HG03575 (cell line): Measurements from ENCODE around the gene P2RY8.
"Not testable (repeated sequence)": the region's sequence is repeated elsewhere in the genome, so short reads cannot be mapped to it uniquely, and the experiment has no call there.

ENCODE experiments used
- ATAC-seq: cut with Tn5 transposase; IDR thresholded peaks from one replicate; pipeline ENCODE4 v1.9.1; 2021; ENCODE audit not compliant: unreplicated experiment, insufficient number of reproducible peaks, low FRiP score; ENCODE audit errors: extremely low read depth

P2RY8 gene, protein sequence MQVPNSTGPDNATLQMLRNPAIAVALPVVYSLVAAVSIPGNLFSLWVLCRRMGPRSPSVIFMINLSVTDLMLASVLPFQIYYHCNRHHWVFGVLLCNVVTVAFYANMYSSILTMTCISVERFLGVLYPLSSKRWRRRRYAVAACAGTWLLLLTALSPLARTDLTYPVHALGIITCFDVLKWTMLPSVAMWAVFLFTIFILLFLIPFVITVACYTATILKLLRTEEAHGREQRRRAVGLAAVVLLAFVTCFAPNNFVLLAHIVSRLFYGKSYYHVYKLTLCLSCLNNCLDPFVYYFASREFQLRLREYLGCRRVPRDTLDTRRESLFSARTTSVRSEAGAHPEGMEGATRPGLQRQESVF

GRCh38 chrX:1537031-1537715 lies at the start of gene P2RY8:
P2RY8 (minus strand) TSS chrX:1537185; CDS start chrX:1466558, 70,627 bp downstream.
- ATAC-seq: peak; percentile 33

DNA sequence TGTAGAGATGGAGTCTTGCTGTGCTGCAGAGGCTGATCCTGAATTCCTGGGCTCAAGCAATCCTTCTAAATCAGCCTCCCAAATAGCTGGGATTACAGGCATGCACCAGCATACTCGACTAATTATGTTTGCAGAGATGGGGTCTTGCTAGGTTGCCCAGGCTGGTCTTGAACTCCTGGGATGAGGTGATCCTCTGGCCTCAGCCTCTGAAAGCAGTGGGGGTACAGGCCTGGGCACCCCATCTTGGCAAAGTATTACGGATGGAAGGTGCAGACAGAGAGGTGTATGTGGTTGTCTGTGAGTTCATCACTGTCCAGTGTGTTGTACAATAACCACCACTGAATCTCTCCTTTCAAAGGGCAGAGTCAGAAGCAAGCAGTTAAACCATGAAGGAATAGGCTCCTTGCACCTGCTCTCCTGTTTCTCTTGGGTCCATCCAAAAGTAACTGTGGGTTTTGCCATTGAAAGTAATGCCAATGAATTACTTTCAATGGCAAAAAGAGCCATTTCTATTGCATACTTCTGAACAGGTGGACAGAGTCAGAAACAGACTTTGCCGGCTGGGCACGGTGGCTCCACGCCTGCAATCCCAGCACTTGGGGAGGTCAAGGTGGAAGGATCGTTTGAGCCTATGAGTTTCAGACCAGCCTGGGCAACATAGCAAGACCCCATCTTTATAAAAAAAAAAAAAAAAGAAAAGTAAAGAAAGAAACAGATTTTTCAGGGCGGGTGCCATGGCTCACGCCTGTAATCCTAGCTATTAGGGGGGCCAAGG lies 47.4 kb upstream of the P2RY8 start:
- no peak for ATAC-seq

DNA sequence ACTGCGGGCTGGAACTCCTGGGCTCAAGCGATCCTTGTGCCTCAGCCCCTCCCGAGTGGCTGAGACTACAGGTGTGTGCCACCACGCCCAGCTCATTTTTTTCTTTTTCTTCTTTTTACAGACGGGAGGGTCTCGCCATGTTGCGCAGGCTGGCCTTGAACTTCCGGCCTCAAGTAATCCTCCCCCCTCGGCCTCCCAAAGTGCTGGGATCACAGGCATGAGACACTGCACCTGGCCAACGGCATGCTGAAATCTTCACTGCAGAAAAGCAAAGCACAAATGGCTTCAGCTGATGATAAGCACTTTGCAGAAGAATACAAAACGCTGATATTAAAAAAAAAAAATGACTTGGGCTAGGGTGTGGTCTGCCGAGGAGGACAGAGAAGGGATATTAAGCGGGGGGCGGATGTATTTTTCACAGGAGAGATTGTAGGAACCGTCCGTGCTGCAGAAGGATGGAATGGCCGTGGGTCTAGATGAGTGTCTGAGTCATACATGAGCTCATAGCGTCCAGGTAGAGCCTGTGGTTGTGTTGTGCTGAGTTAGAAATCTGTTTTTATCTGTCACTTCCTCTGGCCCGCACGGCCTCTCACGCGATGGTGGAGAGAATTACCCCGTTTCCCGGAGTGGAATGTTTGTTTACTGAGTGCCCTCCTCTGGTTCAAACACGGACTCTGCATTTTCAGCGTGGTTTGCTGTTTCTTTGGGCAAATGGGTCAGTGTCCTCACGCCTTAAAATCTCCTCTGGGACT lies 45.9 kb upstream of the P2RY8 start:
- no peak for ATAC-seq

GRCh38 chrX:1581132-1581531 lies 44.1 kb upstream of the P2RY8 start:
- no peak for ATAC-seq

DNA sequence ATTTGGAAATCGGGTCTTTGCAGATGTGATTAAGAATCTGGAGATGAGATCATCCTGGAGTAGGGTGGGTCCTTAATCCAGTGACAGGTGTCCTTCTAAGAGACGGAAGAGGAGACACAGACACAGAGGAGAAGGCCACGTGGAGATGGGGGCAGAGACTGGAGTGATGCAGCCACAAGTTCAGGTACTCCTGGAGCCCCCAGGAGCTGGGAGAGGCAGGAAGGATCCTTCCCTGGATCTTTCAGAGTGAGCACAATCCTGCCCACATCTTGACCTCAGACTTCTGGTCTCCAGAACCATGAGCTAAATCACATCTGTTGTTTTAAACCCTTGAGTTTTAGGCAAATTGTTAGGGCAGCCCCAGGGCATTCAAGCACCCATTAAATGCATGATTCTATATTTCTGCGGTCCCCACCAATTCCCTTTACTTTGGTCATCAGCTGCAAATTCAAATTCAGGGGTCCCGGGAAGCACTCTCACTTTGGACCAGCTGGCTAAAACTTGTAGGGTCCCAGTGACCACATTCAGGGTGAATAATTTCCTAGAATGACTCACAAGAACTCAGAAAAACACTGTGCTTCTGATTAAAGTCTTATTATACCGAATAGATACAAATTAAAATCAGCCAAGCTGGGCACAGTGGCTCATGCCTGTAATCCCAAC lies 41.7 kb upstream of the P2RY8 start:
- ATAC-seq: no peak

GRCh38 chrX:1577845-1578244 lies 40.9 kb upstream of the P2RY8 start:
- no peak for ATAC-seq

DNA sequence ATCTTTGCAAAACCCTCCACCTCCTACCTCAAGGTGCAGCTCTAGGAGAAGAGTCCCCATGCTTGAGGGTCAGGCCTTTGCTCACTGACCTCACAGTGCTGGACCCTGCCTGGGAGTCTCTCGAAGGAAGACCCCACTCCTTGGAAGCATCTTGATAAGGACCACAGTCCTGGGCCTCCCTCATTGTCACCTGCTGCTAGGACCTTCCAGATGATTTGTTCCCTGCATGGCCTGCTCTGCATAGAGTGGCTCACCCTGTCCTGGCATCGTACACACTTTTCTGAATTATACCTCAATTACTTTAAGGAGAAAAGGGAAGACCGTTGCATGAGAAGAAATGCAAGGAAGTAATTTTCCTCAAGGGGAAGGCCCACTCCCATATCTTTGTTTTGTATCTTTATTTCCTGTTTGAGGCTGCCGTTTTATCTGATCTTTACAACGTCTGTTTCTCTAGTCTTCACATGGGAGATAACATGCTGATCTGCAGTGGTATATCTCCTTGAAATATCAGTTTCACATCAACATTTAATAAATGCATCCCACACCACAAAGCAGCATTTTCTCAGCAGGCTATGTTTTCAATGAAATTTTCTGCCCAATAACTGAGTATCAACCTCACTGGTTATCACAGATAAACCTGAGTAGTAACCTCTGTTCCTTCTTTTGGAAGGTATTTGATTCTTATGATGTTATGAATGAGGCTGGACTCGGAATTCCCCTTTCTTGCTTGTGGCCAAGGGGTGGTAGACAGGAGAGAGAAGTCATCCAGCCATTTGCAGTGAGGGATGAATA lies 39.4 kb upstream of the P2RY8 start:
- no peak for ATAC-seq

- ATAC-seq: not testable (repeated sequence)
Observed at GRCh38 chrX:1574181-1574580, 37.2 kb upstream of the P2RY8 start.

- no peak for ATAC-seq
Observed at GRCh38 chrX:1564750-1565683, 28.0 kb upstream of the P2RY8 start.

- ATAC-seq: not testable (repeated sequence)
Observed at GRCh38 chrX:1564077-1564476, 27.1 kb upstream of the P2RY8 start.

DNA sequence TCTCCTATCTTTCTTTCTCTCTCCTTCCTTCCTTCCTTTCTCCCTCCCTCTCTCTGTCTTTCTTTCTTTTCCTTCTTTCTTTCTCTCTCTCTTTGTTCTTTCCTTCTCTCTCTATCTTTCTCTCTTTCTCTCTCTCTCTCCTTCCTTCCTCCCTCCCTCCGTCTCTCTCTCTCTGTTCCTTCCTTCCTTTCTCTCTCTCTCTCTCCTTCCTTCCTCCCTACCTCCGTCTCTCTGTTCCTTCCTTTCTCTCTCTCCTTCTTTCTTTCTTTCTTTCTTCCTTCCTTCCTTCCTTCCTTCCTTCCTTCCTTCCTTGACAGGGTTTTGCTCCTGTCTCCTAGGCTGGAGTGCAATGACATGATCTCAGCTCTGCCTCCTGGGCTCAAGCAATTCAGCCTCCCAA lies 24.2 kb upstream of the P2RY8 start:
- no peak for ATAC-seq

DNA sequence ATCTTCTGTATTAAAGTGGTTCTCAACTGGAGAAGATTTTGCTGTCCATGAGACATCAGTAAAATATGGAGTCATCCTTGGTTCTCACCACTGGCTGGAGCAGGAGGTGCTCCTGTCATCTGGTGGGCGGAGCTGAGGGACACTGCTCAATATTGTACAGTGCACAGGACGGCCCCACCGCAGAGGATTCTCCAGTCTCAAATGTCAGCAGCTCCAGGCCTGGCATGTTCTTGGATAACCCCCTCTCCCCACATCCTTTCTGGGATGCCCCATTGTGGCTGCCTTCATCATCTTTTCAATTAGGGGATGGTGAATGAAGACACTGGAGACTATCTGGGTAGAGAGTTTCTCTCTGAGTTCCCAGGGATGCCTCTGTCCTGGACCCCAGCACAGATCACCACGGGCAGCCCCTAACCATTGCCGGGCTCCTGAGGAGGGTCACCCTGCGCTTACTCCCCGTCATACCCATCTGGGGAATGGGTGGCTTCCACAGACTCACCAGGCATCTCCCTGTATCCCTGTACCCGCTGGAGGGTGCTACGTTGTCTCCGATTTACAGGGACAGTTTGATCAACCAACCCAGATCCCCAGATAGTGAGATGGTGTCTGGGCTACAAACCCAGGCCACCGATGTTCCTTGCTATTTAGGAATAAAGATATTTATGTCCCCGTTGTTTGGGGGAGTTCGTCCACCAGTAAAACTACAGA lies 21.9 kb upstream of the P2RY8 start:
- ATAC-seq: no peak

DNA sequence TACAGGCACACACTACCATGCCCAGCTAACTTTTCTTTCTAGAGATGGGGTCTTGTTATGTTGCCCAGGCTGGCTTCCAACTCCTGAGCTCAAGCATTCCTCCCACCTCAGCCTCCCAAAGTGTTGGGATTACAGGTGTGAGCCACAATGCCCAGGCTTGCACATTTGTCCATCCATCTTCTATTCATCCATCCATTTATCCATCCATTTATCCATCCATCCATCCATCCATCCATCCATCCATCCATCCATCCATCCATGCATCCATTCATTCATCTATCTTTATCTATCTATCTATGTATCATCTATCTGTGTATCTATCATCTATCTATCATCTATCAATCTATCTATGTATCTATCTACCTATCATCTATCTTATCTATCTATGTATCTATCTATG lies 20.5 kb upstream of the P2RY8 start:
- ATAC-seq: not testable (repeated sequence)

GRCh38 chrX:1555370-1555769 lies 18.4 kb upstream of the P2RY8 start:
- no peak for ATAC-seq

DNA sequence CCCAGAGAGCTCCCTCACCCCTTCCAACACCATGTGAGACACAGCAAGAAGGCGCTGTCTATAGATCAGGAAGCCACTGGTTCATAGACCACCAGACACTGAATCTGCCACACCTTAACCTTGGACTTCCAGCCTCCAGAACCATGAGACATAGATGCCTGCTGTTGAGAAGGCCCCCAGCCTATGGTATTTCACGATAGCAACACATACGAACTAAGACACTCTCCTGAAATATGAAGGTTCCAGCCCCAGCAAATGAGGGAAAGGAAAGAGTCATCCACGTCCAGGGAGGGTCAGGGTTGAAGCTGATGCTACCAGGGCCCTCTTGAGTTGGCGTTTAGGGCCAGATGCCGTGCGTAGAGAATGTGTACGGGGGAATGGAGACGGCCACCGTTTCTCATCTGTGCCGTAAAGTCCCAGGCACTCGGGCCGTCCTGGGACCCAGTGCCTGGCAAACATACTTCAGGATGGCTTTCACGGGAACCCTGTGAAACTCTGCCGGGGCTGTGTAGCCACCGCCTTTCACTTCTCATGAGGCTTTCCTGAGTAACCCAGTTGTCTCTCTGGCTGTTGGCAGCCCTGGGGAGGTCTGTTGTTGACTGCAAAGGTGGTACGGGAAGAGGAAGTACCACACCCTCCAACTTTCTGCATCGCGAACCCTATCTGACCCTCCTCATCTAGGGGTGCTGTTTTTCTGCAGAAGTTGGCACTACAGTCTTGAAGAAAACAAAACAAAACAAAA lies 17.7 kb upstream of the P2RY8 start:
- no peak for ATAC-seq
